OCI-LY3 (cell line): ENCODE results near the gene PTPN1.

Experiments
- H2AFZ ChIP-seq: fragments of 200-600, 300-600 bp; shearing (Covaris generic); 2 replicates; pipeline ENCODE4 v1.6.0; 2014; ENCODE audit warnings: antibody characterized with exemption, low read depth, low read length
- H3K27ac ChIP-seq: fragments of 200-600, 300-600 bp; sonication (generic); 2 replicates; pipeline ENCODE4 v1.5.1; 2014; ENCODE audit warnings: mild to moderate bottlenecking, low read length, moderate library complexity, mixed read lengths
- H3K27me3 ChIP-seq: fragments of 200-600, 300-600 bp; sonication (generic); 2 replicates; pipeline ENCODE4 v1.6.1; 2014; ENCODE audit warnings: low read depth, low read length, mixed read lengths
- H3K36me3 ChIP-seq: fragments of 200-600, 300-600 bp; sonication (generic); replicated peaks from 2 replicates; pipeline ENCODE3; 2014; ENCODE audit warnings: low read depth, low read length, mixed read lengths
- H3K4me1 ChIP-seq: fragments of 300-600, 200-600 bp; sonication (generic); 2 replicates; pipeline ENCODE4 v1.6.1; 2014; ENCODE audit warnings: low read length, mixed read lengths
- H3K4me2 ChIP-seq: fragments of 200-600, 300-600 bp; sonication (generic); 2 replicates; pipeline ENCODE4 v1.6.1; 2014; ENCODE audit warnings: low read length, mixed read lengths
- H3K4me3 ChIP-seq: fragments of 300-600, 200-600 bp; sonication (generic); 2 replicates; pipeline ENCODE4 v1.5.1; 2014; ENCODE audit warnings: antibody characterized with exemption, mild to moderate bottlenecking, low read length, moderate library complexity
- H3K79me2 ChIP-seq: fragments of 300-600, 200-600 bp; shearing (Covaris generic); 2 replicates; pipeline ENCODE4 v1.6.1; 2014; ENCODE audit warnings: mild to moderate bottlenecking, low read length, mixed read lengths
- H3K9ac ChIP-seq: fragments of 300-600, 200-600 bp; shearing (Covaris generic); 2 replicates; pipeline ENCODE4 v1.6.0; 2014; ENCODE audit warnings: mild to moderate bottlenecking, low read length, moderate library complexity
- H3K9me3 ChIP-seq: fragments of 200-600, 300-600 bp; shearing (Covaris generic); 2 replicates; pipeline ENCODE4 v1.6.1; 2014; ENCODE audit warnings: low read length, mixed read lengths; ENCODE audit not compliant: insufficient read depth
- H4K20me1 ChIP-seq: fragments of 200-600, 300-600 bp; sonication (generic); 2 replicates; pipeline ENCODE4 v1.6.1; 2016; ENCODE audit warnings: low read length, mixed read lengths; ENCODE audit not compliant: insufficient read depth
- EZH2phosphoT487 ChIP-seq: fragments of 200-600 bp; shearing (Covaris generic); IDR thresholded peaks from 2 replicates; pipeline ENCODE4 v1.6.1; 2018; ENCODE audit warnings: antibody characterized with exemption, mixed run types, low read depth
- TF ChIP-seq, protein P1 (sequence below): fragments of 200-600, 300-600 bp; sonication (generic); IDR thresholded peaks from 2 replicates; pipeline ENCODE4 v1.5.1; 2014; ENCODE audit warnings: antibody characterized with exemption, low read length, low read depth

Gene PTPN1

DNA sequence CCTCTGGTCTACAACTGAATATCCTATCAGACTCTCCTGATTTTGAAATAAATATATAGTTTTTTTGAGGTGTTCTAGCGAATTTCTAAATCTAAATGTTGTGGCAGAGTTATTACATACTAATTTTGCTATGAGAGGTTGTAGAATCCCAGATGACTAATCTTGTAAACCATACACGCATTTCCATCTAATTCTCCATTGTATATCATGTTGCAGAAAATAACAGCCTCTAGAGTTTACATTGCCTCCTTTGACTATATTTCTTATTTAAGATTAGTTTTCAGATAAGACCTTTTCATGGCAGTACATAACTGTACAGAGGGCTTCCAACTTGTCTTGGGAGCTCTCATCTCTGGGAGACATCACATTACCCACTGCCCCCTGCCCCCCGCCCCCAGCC, 22.9 kb downstream of the PTPN1 start:
- Histone ChIP-seq H4K20me1 (peaks cover 88% of the 10 kb centered on the region), H3K9me3 (no peaks in the 10 kb centered on the region), H3K4me2 (peak overlapping the region; percentile 59), H2AFZ (no peak overlapping the region), H3K9ac (peak overlapping the region; percentile 18), H3K79me2 (peaks cover 100% of the 10 kb centered on the region), H3K27ac (peak overlapping the region; percentile 28), H3K4me3 (peak overlapping the region; percentile 17), H3K27me3 (no peaks in the 10 kb centered on the region), H3K36me3 (peaks cover 40% of the 10 kb centered on the region), H3K4me1 (peaks cover 91% of the 10 kb centered on the region)
- no peak for TF ChIP-seq EZH2phosphoT487
- TF ChIP-seq, protein P1, sequence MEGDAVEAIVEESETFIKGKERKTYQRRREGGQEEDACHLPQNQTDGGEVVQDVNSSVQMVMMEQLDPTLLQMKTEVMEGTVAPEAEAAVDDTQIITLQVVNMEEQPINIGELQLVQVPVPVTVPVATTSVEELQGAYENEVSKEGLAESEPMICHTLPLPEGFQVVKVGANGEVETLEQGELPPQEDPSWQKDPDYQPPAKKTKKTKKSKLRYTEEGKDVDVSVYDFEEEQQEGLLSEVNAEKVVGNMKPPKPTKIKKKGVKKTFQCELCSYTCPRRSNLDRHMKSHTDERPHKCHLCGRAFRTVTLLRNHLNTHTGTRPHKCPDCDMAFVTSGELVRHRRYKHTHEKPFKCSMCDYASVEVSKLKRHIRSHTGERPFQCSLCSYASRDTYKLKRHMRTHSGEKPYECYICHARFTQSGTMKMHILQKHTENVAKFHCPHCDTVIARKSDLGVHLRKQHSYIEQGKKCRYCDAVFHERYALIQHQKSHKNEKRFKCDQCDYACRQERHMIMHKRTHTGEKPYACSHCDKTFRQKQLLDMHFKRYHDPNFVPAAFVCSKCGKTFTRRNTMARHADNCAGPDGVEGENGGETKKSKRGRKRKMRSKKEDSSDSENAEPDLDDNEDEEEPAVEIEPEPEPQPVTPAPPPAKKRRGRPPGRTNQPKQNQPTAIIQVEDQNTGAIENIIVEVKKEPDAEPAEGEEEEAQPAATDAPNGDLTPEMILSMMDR, result no peak

DNA sequence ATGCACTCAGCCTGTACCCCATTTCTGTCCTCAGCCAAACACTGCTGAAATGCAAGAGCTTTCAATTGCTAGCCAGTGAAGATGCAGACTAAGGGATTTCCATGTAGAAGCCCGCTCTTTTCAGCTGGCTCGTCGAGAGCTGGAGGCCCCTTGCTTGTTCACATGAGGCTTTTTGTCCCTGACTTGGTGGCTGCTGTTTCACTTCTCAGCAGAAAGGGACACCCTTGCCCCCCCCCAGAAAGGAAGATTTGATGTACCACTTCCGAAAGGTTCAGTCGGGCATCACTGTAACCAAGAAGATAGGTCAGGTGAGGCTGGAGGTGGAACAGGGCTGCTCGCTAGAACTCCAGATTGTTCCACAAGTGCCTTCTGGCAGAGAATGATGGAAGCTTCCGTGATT, 23.3 kb downstream of the PTPN1 start:
- Histone ChIP-seq H2AFZ (no peak overlapping the region), H3K4me1 (peaks cover 91% of the 10 kb centered on the region), H3K36me3 (peaks cover 42% of the 10 kb centered on the region), H3K4me3 (peak overlapping the region; percentile 17), H4K20me1 (peaks cover 89% of the 10 kb centered on the region), H3K27me3 (no peaks in the 10 kb centered on the region), H3K4me2 (peak overlapping the region; percentile 59), H3K79me2 (peaks cover 100% of the 10 kb centered on the region), H3K9ac (peak overlapping the region; percentile 18), H3K9me3 (no peaks in the 10 kb centered on the region), H3K27ac (peak overlapping the region; percentile 28)
- no peak for TF ChIP-seq EZH2phosphoT487
- TF ChIP-seq, protein P1, result no peak

DNA sequence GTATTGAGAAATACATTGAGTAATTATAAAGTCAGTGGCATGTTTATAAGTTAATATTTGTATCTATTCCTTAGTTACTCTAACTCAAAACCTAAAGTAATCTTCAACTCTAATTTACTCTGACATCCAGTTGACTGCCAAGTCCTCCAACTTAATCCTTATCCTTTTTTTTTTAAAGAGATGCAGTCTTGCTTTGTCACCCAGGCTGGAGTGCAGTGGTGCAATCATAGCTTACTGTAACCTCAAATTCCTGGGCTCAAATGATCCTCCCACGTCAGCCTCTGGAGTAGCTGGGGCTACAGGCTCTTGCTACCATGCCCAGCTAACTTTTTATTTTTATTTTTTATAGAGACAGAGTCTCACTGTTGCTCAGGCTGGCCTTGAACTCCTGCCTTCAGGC, 24.4 kb downstream of the PTPN1 start:
- peaks cover 51% of the 10 kb centered on the region for H3K36me3 ChIP-seq
- no peaks in the 10 kb centered on the region for H3K27me3 ChIP-seq
- no peak overlapping the region for H3K4me2 ChIP-seq
- H3K4me3 ChIP-seq, result no peak overlapping the region
- peaks cover 89% of the 10 kb centered on the region for H3K4me1 ChIP-seq
- H2AFZ ChIP-seq, result no peak overlapping the region
- H3K79me2 ChIP-seq, result peaks cover 100% of the 10 kb centered on the region
- H3K9me3 ChIP-seq, result peaks cover 5% of the 10 kb centered on the region; the same call in 1 of the 2 replicates
- peaks cover 81% of the 10 kb centered on the region for H4K20me1 ChIP-seq
- TF ChIP-seq, protein P1, result no peak
- no peak for TF ChIP-seq EZH2phosphoT487
- no peak overlapping the region for H3K9ac ChIP-seq
- no peak overlapping the region for H3K27ac ChIP-seq

DNA sequence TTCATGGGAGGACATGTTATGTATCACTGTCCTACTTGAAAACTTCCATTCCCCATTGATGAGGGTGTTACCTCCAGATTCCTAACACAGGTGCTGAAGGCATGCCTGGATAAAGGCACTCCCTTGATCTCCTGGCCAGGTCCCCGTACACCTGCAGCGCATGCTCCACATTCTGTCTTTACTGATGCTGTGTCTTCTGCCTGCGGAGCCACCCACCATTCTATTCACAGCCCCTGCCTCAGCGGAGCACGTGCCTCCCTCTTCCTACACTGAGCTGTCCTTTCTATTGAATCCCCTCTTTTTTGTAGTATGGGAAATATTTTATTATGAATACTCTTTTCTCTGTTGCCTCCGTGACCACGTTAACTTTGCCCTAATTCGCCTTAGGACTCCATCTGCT, 25.0 kb downstream of the PTPN1 start:
- peaks cover 75% of the 10 kb centered on the region for H4K20me1 ChIP-seq
- H3K9me3 ChIP-seq, result peaks cover 7% of the 10 kb centered on the region; the same call in 1 of the 2 replicates
- H2AFZ ChIP-seq, result no peak overlapping the region
- peaks cover 89% of the 10 kb centered on the region for H3K4me1 ChIP-seq
- H3K79me2 ChIP-seq, result peaks cover 100% of the 10 kb centered on the region
- no peak overlapping the region for H3K4me2 ChIP-seq
- TF ChIP-seq EZH2phosphoT487, result no peak
- TF ChIP-seq, protein P1, result no peak
- peaks cover 54% of the 10 kb centered on the region for H3K36me3 ChIP-seq
- H3K27me3 ChIP-seq, result no peaks in the 10 kb centered on the region
- no peak overlapping the region for H3K9ac ChIP-seq
- H3K27ac ChIP-seq, result no peak overlapping the region
- H3K4me3 ChIP-seq, result no peak overlapping the region
